ENCODE data around the gene BLOC1S3. TPM values are rescaled to one million over a fixed set of nuclear protein-coding genes. Genes with fewer than 3 reads are reported as not detected.

The BLOC1S3 gene
- total RNA-seq, 1 donor from 2014 or later = 3.5 TPM

DNA sequence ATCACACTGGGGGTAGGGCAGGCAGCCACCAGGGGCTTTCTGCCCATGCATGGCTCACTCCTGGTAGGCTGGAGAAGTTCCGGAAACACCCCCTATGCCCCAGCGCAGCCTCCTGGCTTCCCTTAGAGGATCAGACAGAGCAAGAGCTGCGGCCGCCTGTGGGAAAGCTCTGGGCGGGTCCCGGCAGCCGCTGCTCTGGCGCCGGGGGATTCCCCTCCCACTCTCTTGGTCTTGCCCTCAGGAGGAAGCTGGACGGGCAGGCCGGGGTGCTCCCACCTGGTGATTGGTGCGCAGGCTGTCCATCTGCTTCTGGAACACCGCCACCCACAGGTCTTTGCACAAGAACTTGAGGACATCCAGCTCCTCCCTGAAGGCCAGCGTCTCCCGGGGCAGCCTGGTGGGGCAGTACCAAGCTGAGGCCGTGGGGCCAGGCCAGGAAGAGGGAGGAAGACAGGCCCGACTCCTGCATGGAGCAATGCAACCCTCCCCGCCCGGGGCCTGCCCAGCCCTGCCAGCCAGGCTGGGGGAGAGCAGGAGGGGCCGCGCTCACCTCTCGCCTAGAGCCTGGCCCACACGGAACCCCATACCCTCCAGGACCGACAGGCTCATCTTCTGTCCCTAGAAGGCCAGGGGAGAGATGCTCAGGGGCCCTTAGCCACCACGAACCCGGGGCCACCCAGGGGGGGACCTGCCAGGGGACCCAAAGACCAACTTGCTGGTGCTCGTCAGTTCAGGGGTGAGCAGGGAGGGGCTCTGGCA, 13.8 kb upstream of the BLOC1S3 start:
- Histone ChIP-seq H3K27ac (replicated peaks) (peak overlapping the region; percentile 37), H3K4me3 (peak overlapping the region; percentile 25), H3K9me3 (replicated peaks) (no peaks in the 10 kb centered on the region), H3K4me1 (peaks cover 35% of the 10 kb centered on the region), H3K27me3 (ENCODE audit: low read depth) (peaks cover 28% of the 10 kb centered on the region), H3K36me3 (no peaks in the 10 kb centered on the region)
- DNase-seq = peak; percentile 45
- TF ChIP-seq, protein P1, sequence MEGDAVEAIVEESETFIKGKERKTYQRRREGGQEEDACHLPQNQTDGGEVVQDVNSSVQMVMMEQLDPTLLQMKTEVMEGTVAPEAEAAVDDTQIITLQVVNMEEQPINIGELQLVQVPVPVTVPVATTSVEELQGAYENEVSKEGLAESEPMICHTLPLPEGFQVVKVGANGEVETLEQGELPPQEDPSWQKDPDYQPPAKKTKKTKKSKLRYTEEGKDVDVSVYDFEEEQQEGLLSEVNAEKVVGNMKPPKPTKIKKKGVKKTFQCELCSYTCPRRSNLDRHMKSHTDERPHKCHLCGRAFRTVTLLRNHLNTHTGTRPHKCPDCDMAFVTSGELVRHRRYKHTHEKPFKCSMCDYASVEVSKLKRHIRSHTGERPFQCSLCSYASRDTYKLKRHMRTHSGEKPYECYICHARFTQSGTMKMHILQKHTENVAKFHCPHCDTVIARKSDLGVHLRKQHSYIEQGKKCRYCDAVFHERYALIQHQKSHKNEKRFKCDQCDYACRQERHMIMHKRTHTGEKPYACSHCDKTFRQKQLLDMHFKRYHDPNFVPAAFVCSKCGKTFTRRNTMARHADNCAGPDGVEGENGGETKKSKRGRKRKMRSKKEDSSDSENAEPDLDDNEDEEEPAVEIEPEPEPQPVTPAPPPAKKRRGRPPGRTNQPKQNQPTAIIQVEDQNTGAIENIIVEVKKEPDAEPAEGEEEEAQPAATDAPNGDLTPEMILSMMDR (IDR thresholded peaks at IDR 0.05; ENCODE audit: borderline replicate concordance) = no peak
- intact Hi-C loops (cut with micrococcal nuclease) = no loop called here

DNA sequence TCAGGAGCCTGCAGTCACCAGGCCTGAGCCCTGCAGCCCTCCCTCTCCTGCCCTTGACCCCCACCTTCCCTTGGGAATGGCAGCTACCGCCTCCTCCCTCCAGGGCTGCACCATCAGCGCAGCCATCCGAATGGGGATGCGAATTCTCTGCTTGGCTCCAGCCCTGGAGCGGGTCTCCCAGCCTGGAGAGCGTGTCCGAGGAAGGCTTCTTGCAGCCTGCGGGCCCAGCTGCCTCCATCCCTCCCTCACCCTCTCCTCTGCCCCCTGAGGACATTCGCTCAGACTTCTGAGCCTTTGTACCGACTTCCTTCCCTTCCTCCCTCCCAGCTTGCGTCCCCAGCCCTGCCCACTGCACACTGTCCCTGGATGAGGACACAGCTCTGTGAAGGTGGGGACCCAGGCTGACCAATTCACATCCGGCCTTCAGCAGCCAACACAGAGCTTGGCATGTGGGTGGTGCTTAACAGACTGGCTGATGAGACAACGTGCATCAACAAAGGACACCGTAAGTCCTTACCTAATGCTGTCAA, 11.8 kb upstream of the BLOC1S3 start:
- H3K36me3 ChIP-seq = no peaks in the 10 kb centered on the region
- H3K4me1 ChIP-seq = peaks cover 45% of the 10 kb centered on the region
- H3K27me3 ChIP-seq (ENCODE audit: low read depth) = peaks cover 8% of the 10 kb centered on the region
- TF ChIP-seq, protein P1 (IDR thresholded peaks at IDR 0.05; ENCODE audit: borderline replicate concordance) = no peak
- peak overlapping the region; percentile 72 for H3K27ac ChIP-seq (replicated peaks)
- H3K4me3 ChIP-seq = peak overlapping the region; percentile 19
- peak; percentile 29 for DNase-seq
- intact Hi-C loops (cut with micrococcal nuclease) = no loop called here
- no peaks in the 10 kb centered on the region for H3K9me3 ChIP-seq (replicated peaks)

DNA sequence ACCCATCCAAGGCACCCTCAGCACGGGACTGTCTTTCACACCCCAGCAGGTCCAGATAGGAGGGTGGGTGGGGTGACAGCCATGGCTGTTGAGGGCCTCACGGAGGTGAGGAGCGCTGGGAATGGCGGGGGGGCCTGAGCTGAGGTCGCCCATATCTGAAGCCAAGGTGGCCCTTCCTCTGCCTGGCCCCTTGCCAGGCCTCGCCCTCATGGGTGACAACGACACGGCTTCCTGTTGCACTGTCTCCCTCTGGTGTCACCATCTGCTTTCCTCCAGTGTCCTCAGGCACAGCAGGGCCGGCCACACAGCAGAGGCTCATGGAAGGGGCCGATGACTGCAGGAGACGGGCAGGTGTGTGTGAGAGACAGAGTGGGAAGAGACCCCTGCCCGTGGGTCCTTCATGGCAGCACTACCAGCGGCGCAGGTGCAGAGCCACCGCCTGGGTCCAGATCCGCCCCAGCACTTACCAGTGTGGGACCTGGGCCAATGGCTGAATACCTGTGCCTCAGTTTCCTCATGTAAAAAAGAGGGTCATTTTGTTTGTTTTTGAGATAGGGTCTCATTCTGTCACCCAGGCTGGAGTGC, 9.7 kb upstream of the BLOC1S3 start:
- DNase-seq = peak; percentile 13
- intact Hi-C loops (cut with micrococcal nuclease) = no loop called here
- Histone ChIP-seq H3K27ac (replicated peaks) (no peak overlapping the region), H3K27me3 (ENCODE audit: low read depth) (no peaks in the 10 kb centered on the region), H3K4me3 (no peak overlapping the region), H3K36me3 (no peaks in the 10 kb centered on the region), H3K4me1 (peaks cover 50% of the 10 kb centered on the region), H3K9me3 (replicated peaks) (no peaks in the 10 kb centered on the region)
- TF ChIP-seq, protein P1 (IDR thresholded peaks at IDR 0.05; ENCODE audit: borderline replicate concordance) = no peak

DNA sequence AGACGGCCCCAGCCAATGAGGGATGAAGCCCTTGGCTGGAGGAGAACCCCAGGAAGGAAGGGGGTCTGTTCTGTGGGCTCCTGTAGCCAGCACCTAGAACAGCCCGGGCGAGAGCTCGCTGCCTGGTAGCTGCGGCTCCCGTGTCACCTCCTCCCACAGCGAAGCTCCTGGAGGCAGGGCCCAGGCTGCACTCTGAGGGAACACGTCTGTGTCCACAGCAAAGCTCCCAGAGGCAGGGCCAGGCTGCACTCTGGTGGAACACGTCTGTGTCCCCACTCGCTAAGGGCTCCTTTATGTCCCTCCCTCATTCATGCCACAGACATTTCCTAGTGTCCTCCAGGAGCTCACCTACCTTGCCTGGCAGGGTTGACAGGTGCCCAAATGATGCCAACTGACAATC, 9.0 kb upstream of the BLOC1S3 start:
- H3K9me3 ChIP-seq (replicated peaks) = no peaks in the 10 kb centered on the region
- intact Hi-C loops (cut with micrococcal nuclease) = no loop called here
- DNase-seq = no peak
- H3K36me3 ChIP-seq = no peaks in the 10 kb centered on the region
- TF ChIP-seq, protein P1 (IDR thresholded peaks at IDR 0.05; ENCODE audit: borderline replicate concordance) = no peak
- no peaks in the 10 kb centered on the region for H3K27me3 ChIP-seq (ENCODE audit: low read depth)
- peaks cover 43% of the 10 kb centered on the region for H3K4me1 ChIP-seq
- no peak overlapping the region for H3K27ac ChIP-seq (replicated peaks)
- no peak overlapping the region for H3K4me3 ChIP-seq

DNA sequence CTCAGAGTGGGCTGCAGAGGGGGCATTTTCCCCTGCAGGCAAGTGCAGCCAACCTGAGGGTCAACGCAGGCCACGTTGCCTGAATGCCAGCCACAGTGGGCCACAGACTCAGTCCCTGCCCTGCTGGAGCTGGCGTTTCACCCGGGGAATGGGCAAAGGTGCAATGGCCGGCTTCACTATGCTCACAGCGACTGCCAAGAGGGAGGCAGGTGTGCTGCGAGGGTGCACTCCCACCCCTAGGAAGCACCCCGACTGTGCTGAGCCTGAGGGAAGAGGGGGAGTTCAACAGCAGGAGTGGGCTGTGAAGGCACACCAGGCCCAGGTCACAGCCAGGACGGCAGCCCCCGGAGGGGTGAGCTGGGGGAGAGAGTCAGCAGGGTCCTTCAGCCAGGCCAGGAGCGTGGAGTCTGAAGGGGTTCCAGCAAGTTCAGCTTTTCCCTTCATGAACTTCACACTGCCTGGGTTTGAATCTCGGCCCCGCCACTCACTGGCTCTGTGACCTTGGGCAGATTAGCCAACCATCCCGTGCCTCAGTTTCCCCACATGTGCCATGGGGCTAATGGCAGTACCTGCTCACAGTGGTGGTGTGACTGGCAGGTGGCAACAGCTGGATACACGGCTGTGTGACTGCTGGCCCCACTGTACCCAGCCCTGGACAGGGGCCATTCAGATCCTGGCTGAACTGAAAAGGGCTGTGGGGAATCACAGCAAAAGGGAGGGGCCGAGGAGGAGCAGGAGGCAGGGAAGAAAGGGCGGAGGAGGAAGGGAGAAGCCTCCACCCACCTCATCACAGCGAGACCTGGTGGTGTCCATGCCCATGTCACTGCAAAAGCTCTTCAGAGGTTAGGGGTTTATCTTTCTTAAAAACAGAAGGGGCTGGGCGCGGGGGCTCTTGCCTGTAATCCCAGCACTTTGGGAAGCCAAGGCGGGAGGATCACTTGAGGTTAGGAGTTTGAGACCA, 8.2 kb upstream of the BLOC1S3 start:
- Histone ChIP-seq H3K4me3 (no peak overlapping the region), H3K9me3 (replicated peaks) (no peaks in the 10 kb centered on the region), H3K36me3 (no peaks in the 10 kb centered on the region), H3K27ac (replicated peaks) (peak overlapping the region; percentile 72), H3K4me1 (peaks cover 36% of the 10 kb centered on the region), H3K27me3 (ENCODE audit: low read depth) (no peaks in the 10 kb centered on the region)
- intact Hi-C loops (cut with micrococcal nuclease) = no loop called here
- DNase-seq = no peak
- TF ChIP-seq, protein P1 (IDR thresholded peaks at IDR 0.05; ENCODE audit: borderline replicate concordance) = no peak
